GM12892 (cell line): ENCODE results near the gene PCSK5.

Experiments
- POLR2A ChIP-seq: IDR thresholded peaks from 2 replicates; pipeline ENCODE4 v1.6.1; 2011; ENCODE audit warnings: low read depth, low read length, control low read depth
- POLR2AphosphoS5 ChIP-seq: IDR thresholded peaks from 2 replicates; pipeline ENCODE4 v1.6.1; 2011; ENCODE audit warnings: low read depth, low read length, control low read depth
- TAF1 ChIP-seq: IDR thresholded peaks from 2 replicates; pipeline ENCODE4 v1.6.1; 2011; ENCODE audit warnings: low read depth, mild to moderate bottlenecking, control low read depth, low read length, borderline replicate concordance

DNA sequence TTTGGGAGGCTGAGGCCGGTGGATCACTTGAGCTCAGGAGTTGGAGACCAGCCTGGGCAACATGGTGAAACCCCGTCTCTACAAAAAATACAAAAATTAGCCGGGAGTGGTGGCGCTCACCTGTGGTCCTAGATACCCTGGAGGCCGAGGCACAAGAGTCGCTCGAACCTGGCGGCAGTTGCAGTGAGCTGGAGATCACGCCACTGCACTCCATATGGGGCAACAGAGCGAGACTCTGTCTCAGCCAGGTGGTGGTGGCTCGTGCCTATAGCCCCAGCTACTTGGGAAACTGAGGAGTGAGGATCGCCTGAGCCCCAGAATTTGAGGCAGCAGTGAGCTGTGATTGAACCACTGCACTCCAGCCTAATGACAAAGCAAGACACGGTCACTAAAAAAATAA is 506.1 kb downstream of the PCSK5 start:
- TF ChIP-seq POLR2AphosphoS5 (no peak), POLR2A (no peak), TAF1 (no peak)
